ENCODE results near the gene SESN1. TPM values are rescaled to one million over a fixed set of nuclear protein-coding genes. Genes with fewer than 3 reads are reported as not detected.

SESN1 gene
- total RNA-seq, 1 donor from 2014 or later, result 58.9 TPM

DNA sequence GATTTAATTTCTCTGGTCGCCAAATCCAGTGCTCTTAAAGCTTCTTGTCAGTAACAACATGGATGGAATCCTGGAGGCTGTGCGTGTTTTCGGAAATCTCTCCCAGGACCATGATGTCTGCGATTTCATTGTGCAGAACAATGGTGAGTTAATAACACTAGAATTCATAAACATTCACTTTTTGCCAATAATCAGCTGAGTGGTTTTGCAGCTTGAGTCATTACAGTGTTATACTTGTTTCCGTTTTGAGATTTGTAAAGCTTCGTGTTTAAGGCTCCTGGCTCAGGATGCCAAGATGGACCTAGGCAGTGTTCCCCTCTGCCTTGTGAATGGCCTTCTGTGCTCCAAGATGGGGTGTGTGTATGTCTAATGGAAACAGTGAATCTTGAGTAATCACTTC, 132.7 kb downstream of the SESN1 start:
- no peak overlapping the region for H3K27ac ChIP-seq
- no peaks in the 10 kb centered on the region for H3K36me3 ChIP-seq
- intact Hi-C loops (cut with DNase I), result no loop called here
- H3K4me3 ChIP-seq, result no peak overlapping the region
- no peak for DNase-seq (ENCODE audit: extremely low spot score in 2 of 2)
- H3K9me3 ChIP-seq, result no peaks in the 10 kb centered on the region
- no peaks in the 10 kb centered on the region for H3K4me1 ChIP-seq
- TF ChIP-seq, protein P1, sequence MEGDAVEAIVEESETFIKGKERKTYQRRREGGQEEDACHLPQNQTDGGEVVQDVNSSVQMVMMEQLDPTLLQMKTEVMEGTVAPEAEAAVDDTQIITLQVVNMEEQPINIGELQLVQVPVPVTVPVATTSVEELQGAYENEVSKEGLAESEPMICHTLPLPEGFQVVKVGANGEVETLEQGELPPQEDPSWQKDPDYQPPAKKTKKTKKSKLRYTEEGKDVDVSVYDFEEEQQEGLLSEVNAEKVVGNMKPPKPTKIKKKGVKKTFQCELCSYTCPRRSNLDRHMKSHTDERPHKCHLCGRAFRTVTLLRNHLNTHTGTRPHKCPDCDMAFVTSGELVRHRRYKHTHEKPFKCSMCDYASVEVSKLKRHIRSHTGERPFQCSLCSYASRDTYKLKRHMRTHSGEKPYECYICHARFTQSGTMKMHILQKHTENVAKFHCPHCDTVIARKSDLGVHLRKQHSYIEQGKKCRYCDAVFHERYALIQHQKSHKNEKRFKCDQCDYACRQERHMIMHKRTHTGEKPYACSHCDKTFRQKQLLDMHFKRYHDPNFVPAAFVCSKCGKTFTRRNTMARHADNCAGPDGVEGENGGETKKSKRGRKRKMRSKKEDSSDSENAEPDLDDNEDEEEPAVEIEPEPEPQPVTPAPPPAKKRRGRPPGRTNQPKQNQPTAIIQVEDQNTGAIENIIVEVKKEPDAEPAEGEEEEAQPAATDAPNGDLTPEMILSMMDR (IDR thresholded peaks at IDR 0.05), result no peak
- TF ChIP-seq POLR2A (IDR thresholded peaks at IDR 0.05), result no peak
- TF ChIP-seq POLR2AphosphoS5 (IDR thresholded peaks at IDR 0.05; ENCODE audit: insufficient read depth in 1 of 2, low read depth in 1 of 2), result no peak
- H3K27me3 ChIP-seq, result no peaks in the 10 kb centered on the region

- no peak overlapping the region for H3K4me3 ChIP-seq
- H3K4me1 ChIP-seq, result no peaks in the 10 kb centered on the region
- no peaks in the 10 kb centered on the region for H3K9me3 ChIP-seq
- H3K27ac ChIP-seq, result peak overlapping the region; percentile 2
- intact Hi-C loops (cut with DNase I), result no loop called here
- no peaks in the 10 kb centered on the region for H3K36me3 ChIP-seq
- DNase-seq (ENCODE audit: extremely low spot score in 2 of 2), result no peak
- TF ChIP-seq, protein P1 (IDR thresholded peaks at IDR 0.05), result no peak
- TF ChIP-seq POLR2AphosphoS5 (IDR thresholded peaks at IDR 0.05; ENCODE audit: insufficient read depth in 1 of 2, low read depth in 1 of 2), result no peak
- no peak for TF ChIP-seq POLR2A (IDR thresholded peaks at IDR 0.05)
- no peaks in the 10 kb centered on the region for H3K27me3 ChIP-seq
These were observed 133.6 kb downstream of the SESN1 start for GRCh38 chr6:108961077-108961476.

DNA sequence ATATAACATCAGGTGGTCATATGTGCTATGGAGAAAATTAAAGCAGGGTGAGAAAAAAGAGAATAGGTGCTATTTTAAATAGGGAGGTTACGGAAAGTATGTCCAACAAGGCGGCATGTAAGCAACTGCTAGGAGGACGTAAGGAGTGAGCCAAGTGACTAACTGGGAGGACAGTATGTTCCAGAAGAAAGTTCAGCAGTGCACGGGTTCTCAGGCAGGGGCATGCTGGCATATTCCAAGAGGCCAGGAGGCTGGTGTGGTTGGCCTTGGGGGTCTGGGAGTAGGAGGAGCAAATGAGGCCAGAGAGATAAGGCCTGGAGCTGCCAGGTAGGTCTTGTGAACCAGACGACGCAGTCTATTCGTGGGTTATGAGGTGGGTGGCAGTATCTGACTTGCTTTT, 134.0 kb downstream of the SESN1 start:
- no peaks in the 10 kb centered on the region for H3K4me1 ChIP-seq
- H3K9me3 ChIP-seq, result no peaks in the 10 kb centered on the region
- DNase-seq (ENCODE audit: extremely low spot score in 2 of 2), result no peak
- TF ChIP-seq, protein P1 (IDR thresholded peaks at IDR 0.05), result no peak
- TF ChIP-seq POLR2AphosphoS5 (IDR thresholded peaks at IDR 0.05; ENCODE audit: insufficient read depth in 1 of 2, low read depth in 1 of 2) (no peak), POLR2A (IDR thresholded peaks at IDR 0.05) (no peak)
- peak overlapping the region; percentile 2 for H3K27ac ChIP-seq
- H3K27me3 ChIP-seq, result no peaks in the 10 kb centered on the region
- H3K4me3 ChIP-seq, result peak overlapping the region in 1 of 2 donors; percentile 3
- intact Hi-C loops (cut with DNase I), result no loop called here
- no peaks in the 10 kb centered on the region for H3K36me3 ChIP-seq

GRCh38 chr6:108959972-108960582, 134.6 kb downstream of the SESN1 start:
- no peak for DNase-seq (ENCODE audit: extremely low spot score in 2 of 2)
- intact Hi-C loops (cut with DNase I), result no loop called here
- Histone ChIP-seq H3K27ac (no peak overlapping the region), H3K4me1 (no peaks in the 10 kb centered on the region), H3K36me3 (no peaks in the 10 kb centered on the region), H3K4me3 (peak overlapping the region in 1 of 2 donors; percentile 3), H3K9me3 (no peaks in the 10 kb centered on the region), H3K27me3 (no peaks in the 10 kb centered on the region)
- TF ChIP-seq POLR2AphosphoS5 (IDR thresholded peaks at IDR 0.05; ENCODE audit: insufficient read depth in 1 of 2, low read depth in 1 of 2) (no peak), POLR2A (IDR thresholded peaks at IDR 0.05) (no peak)

GRCh38 chr6:108958900-108959770, 135.5 kb downstream of the SESN1 start:
- no peak for DNase-seq (ENCODE audit: extremely low spot score in 2 of 2)
- TF ChIP-seq POLR2A (IDR thresholded peaks at IDR 0.05), result no peak
- no peak for TF ChIP-seq POLR2AphosphoS5 (IDR thresholded peaks at IDR 0.05; ENCODE audit: insufficient read depth in 1 of 2, low read depth in 1 of 2)
- TF ChIP-seq, protein P1 (IDR thresholded peaks at IDR 0.05), result no peak
- no peak overlapping the region for H3K27ac ChIP-seq
- H3K4me1 ChIP-seq, result no peaks in the 10 kb centered on the region
- no peaks in the 10 kb centered on the region for H3K27me3 ChIP-seq
- intact Hi-C loops (cut with DNase I), result no loop called here
- no peaks in the 10 kb centered on the region for H3K36me3 ChIP-seq
- H3K9me3 ChIP-seq, result no peaks in the 10 kb centered on the region
- no peak overlapping the region for H3K4me3 ChIP-seq

Measured in vagina (tissue), 2 donors.